H1 (cell line): ENCODE data around the gene PTK6. TPM values are rescaled to one million over a fixed set of nuclear protein-coding genes. Genes with fewer than 3 reads are reported as not detected.

ENCODE experiments used
- CTCF ChIA-PET: fragments of 300-600 bp; sonication (Branson Sonifier 250); formaldehyde crosslinking; loops from one replicate; lab custom pipeline; 2021; ENCODE audit not compliant: partially characterized antibody; lab: Charles Lee
- POLR2A ChIA-PET: fragments of 300-600 bp; sonication (Branson Sonifier 250); formaldehyde crosslinking; loops from one replicate; lab custom pipeline; 2021; ENCODE audit warnings: inconsistent platforms; ENCODE audit not compliant: partially characterized antibody; lab: Charles Lee
- DNase-seq, 2 experiments: peaks; one replicate each; pipeline versions ENCODE4 v3.0.0 to v3.0.0-alpha.2; 2010 to 2022; ENCODE audit warnings: low spot score in 2 of 2, low read depth in 1 of 2, mixed read lengths in 1 of 2
- FAIRE-seq: peaks from 2 replicates; lab custom pipeline; 2011; peaks lifted over from hg19 to GRCh38; lab: Jason Lieb, UNC
- H2AFZ ChIP-seq: 2 replicates; pipeline ENCODE4 v1.8.1; 2012; ENCODE audit warnings: low read length, inconsistent platforms
- H2AK5ac ChIP-seq: 2 replicates; pipeline ENCODE4 v1.6.1; 2013; ENCODE audit warnings: low read depth, low read length
- H2BK120ac ChIP-seq: replicated peaks from 2 replicates; pipeline ENCODE3; 2013; ENCODE audit warnings: low read depth, low read length, inconsistent platforms
- H2BK12ac ChIP-seq: 2 replicates; pipeline ENCODE4 v1.6.1; 2013; ENCODE audit warnings: low read depth, low read length
- H2BK15ac ChIP-seq: 2 replicates; pipeline ENCODE4 v1.6.1; 2013; ENCODE audit warnings: low read length
- H2BK20ac ChIP-seq: 2 replicates; pipeline ENCODE4 v1.6.1; 2013; ENCODE audit warnings: low read length
- H2BK5ac ChIP-seq: 2 replicates; pipeline ENCODE4 v1.6.1; 2013; ENCODE audit warnings: low read depth, low read length
- H3K14ac ChIP-seq: 2 replicates; pipeline ENCODE4 v1.6.1; 2013; ENCODE audit warnings: inconsistent platforms; ENCODE audit not compliant: insufficient read length
- H3K18ac ChIP-seq: 2 replicates; pipeline ENCODE4 v1.6.1; 2013; ENCODE audit warnings: low read length; ENCODE audit errors: extremely low read depth
- H3K23ac ChIP-seq: 2 replicates; pipeline ENCODE4 v1.6.1; 2013; ENCODE audit warnings: inconsistent platforms; ENCODE audit not compliant: insufficient read length
- H3K23me2 ChIP-seq: 2 replicates; pipeline ENCODE4 v1.6.1; 2013; ENCODE audit warnings: low read depth, low read length
- H3K27ac ChIP-seq: 2 replicates; pipeline ENCODE4 v1.6.1; 2011; ENCODE audit warnings: low read depth, low read length, inconsistent platforms
- H3K27me3 ChIP-seq, 4 experiments: replicated peaks in 1 of 4; 1 replicate in 1 of 4; 2 replicates in 3 of 4; pipeline versions ENCODE4 v1.6.1 to v1.8.1; 2011 to 2013; ENCODE audit warnings: low read length in 3 of 4, mild to moderate bottlenecking in 3 of 4, inconsistent platforms in 2 of 4, mixed read lengths in 2 of 4, moderate library complexity in 1 of 4; ENCODE audit not compliant: control insufficient read depth in 3 of 4, insufficient read depth in 3 of 4; ENCODE audit errors: extremely low read depth in 1 of 4
- H3K36me3 ChIP-seq, 4 experiments: 2 replicates each; pipeline versions ENCODE4 v1.6.1 to v1.8.1; 2011 to 2013; ENCODE audit warnings: mild to moderate bottlenecking in 4 of 4, low read length in 3 of 4, moderate library complexity in 2 of 4, control low read depth in 1 of 4, inconsistent platforms in 1 of 4; ENCODE audit not compliant: insufficient read depth in 4 of 4, control insufficient read depth in 2 of 4
- H3K4ac ChIP-seq: replicated peaks from 2 replicates; pipeline ENCODE3; 2013; ENCODE audit warnings: low read length, low read depth, mixed read lengths, inconsistent platforms; ENCODE audit not compliant: insufficient read length
- H3K4me1 ChIP-seq, 4 experiments: replicated peaks in 1 of 4; 1 replicate in 1 of 4; 2 replicates in 3 of 4; pipeline versions ENCODE4 v1.6.1 to v1.8.1; 2011 to 2013; ENCODE audit warnings: low read length in 3 of 4, inconsistent platforms in 2 of 4, mixed read lengths in 1 of 4; ENCODE audit not compliant: insufficient read depth in 4 of 4, control insufficient read depth in 3 of 4
- H3K4me2 ChIP-seq, 2 experiments: 2 replicates each; pipeline versions ENCODE4 v1.6.1 to v1.8.1; 2011 to 2013; ENCODE audit warnings: low read depth in 2 of 2, low read length in 2 of 2, control low read depth in 1 of 2, inconsistent platforms in 1 of 2, mild to moderate bottlenecking in 1 of 2; ENCODE audit not compliant: insufficient read depth in 1 of 2
- H3K4me3 ChIP-seq, 4 experiments: fragments of 200-600, 300-600 bp in 1 of 4; sonication (generic), shearing (Covaris generic), sonication (Bioruptor Twin) in 1 of 4; 2 replicates each; pipeline versions ENCODE4 v1.5.1 to v1.8.1; 2011 to 2016; ENCODE audit warnings: low read length in 4 of 4, low read depth in 3 of 4, control low read depth in 2 of 4, inconsistent platforms in 2 of 4, mild to moderate bottlenecking in 2 of 4, mixed read lengths in 1 of 4, moderate library complexity in 1 of 4; ENCODE audit not compliant: insufficient read depth in 2 of 4; ENCODE audit errors: extremely low read depth in 1 of 4
- H3K56ac ChIP-seq: replicated peaks from 2 replicates; pipeline ENCODE3; 2013; ENCODE audit warnings: low read depth, mild to moderate bottlenecking, mixed read lengths, low read length, inconsistent platforms; ENCODE audit not compliant: insufficient read length
- H3K79me1 ChIP-seq: 2 replicates; pipeline ENCODE4 v1.6.1; 2013; ENCODE audit warnings: low read depth, low read length, control low read depth
- H3K79me2 ChIP-seq, 2 experiments: 2 replicates each; pipeline versions ENCODE4 v1.6.1 to v1.8.1; 2012 to 2013; ENCODE audit warnings: low read length in 2 of 2, mild to moderate bottlenecking in 2 of 2, inconsistent platforms in 1 of 2; ENCODE audit not compliant: insufficient read depth in 2 of 2, control insufficient read depth in 1 of 2
- H3K9ac ChIP-seq, 4 experiments: replicated peaks in 1 of 4; 1 replicate in 1 of 4; 2 replicates in 3 of 4; pipeline versions ENCODE4 v1.6.1 to v1.8.1; 2011 to 2013; ENCODE audit warnings: low read depth in 3 of 4, low read length in 3 of 4, control low read depth in 2 of 4, mild to moderate bottlenecking in 2 of 4, moderate library complexity in 2 of 4, inconsistent platforms in 1 of 4; ENCODE audit errors: extremely low read depth in 1 of 4
- H3K9me3 ChIP-seq, 2 experiments: 2 replicates each; pipeline versions ENCODE4 v1.6.1 to v1.8.1; 2012 to 2013; ENCODE audit warnings: mild to moderate bottlenecking in 2 of 2, moderate library complexity in 2 of 2, control low read depth in 1 of 2, inconsistent platforms in 1 of 2, low read depth in 1 of 2, low read length in 1 of 2, mixed read lengths in 1 of 2; ENCODE audit not compliant: insufficient read depth in 2 of 2
- H4K20me1 ChIP-seq, 2 experiments: replicated peaks in 1 of 2; 2 replicates each; pipeline versions ENCODE3 to v1.8.1; 2011 to 2013; ENCODE audit warnings: inconsistent platforms in 2 of 2, low read length in 2 of 2, mild to moderate bottlenecking in 1 of 2; ENCODE audit not compliant: insufficient read depth in 2 of 2, control insufficient read depth in 1 of 2
- H4K5ac ChIP-seq: 2 replicates; pipeline ENCODE4 v1.6.1; 2013; ENCODE audit warnings: low read length, low read depth, mixed read lengths, inconsistent platforms; ENCODE audit not compliant: insufficient read length
- H4K8ac ChIP-seq: 2 replicates; pipeline ENCODE4 v1.8.0; 2013; ENCODE audit warnings: mild to moderate bottlenecking, moderate library complexity, low read length, inconsistent platforms; ENCODE audit not compliant: insufficient read depth; ENCODE audit errors: extremely low read depth
- H4K91ac ChIP-seq: replicated peaks from 2 replicates; pipeline ENCODE3; 2013; ENCODE audit warnings: low read length, mixed read lengths, inconsistent platforms; ENCODE audit not compliant: insufficient read length
- GABPA ChIP-seq: IDR thresholded peaks from 2 replicates; pipeline ENCODE4 v1.6.1; 2011; ENCODE audit warnings: mild to moderate bottlenecking, low read length, moderate library complexity, borderline replicate concordance; ENCODE audit not compliant: insufficient read depth
- KDM4A ChIP-seq: IDR thresholded peaks from one replicate; pipeline ENCODE4 v1.7.1; 2012; ENCODE audit warnings: low read depth, mild to moderate bottlenecking, moderate library complexity, low read length, inconsistent platforms; ENCODE audit not compliant: severe bottlenecking
- NRF1 ChIP-seq: IDR thresholded peaks from 2 replicates; pipeline ENCODE4 v1.6.1; 2011; ENCODE audit warnings: mild to moderate bottlenecking, low read depth, low read length, improper control_type of control experiment
- SUZ12 ChIP-seq: fragments of 200-600 bp; sonication (generic); IDR thresholded peaks from 2 replicates; pipeline ENCODE4 v1.6.1; 2012; ENCODE audit warnings: mild to moderate bottlenecking, inconsistent platforms, low read length, moderate library complexity, mixed read lengths
- WGBS, 2 experiments: shearing (Covaris generic) in 1 of 2; methylation state at CpG; one replicate each; pipeline versions ENCODE4 v1.1.6 to v1.1.7; 2013 to 2015; ENCODE audit warnings: low lambda C conversion rate in 2 of 2, mixed read lengths in 2 of 2, inconsistent platforms in 1 of 2, low coverage in 1 of 2, missing lambda C conversion rate in 1 of 2; ENCODE audit not compliant: insufficient replicate concordance in 2 of 2, insufficient coverage in 1 of 2, insufficient read length in 1 of 2; ENCODE audit errors: extremely low coverage in 1 of 2, missing lambda C conversion rate in 1 of 2; 5-methylcytosine and 5-hydroxymethylcytosine counted together
- polyA plus RNA-seq, 7 experiments: library from polyadenylated mRNA; depleted of rRNA in 3 of 7; stranded (reverse) in 5 of 7; unstranded in 2 of 7; fragments of >200 nt in 5 of 7; fragments of 200-250 nt in 2 of 7; gene quantifications; 1 replicate in 5 of 7; 2 replicates in 1 of 7; 4 replicates in 1 of 7; pipeline versions ENCODE4 v1.2.1 to v1.2.3, GENCODE V29; 2011 to 2013; ENCODE audit warnings: missing spikeins in 2 of 7, mixed read lengths in 2 of 7
- total RNA-seq: library from RNA; stranded (reverse); fragmentation: NEBNext Ultra II Directional; extraction: Animal tissue kit (Norgen Biotek cat#: 25700); gene quantifications from 2 replicates; pipeline ENCODE4 v1.2.1, GENCODE V29; 2021

The PTK6 gene
- total and polyA plus RNA-seq, 2 of the 8 experiments (the other 6 are each of a cell fraction or from before 2014, with no cell fraction given) = 0.12 to 0.19 TPM

GRCh38 chr20:63487781-63488241, 49.4 kb downstream of the PTK6 start:
- Histone ChIP-seq H3K9me3 (peaks cover 4% of the 10 kb centered on the region in 2 experiments; a peak in 1 of 4 replicates), H3K56ac (no peak overlapping the region), H3K79me2 (no peaks in the 10 kb centered on the region), H2AK5ac (no peak overlapping the region), H3K36me3 (peaks cover 0 to 5% (median 1%) of the 10 kb centered on the region in 4 experiments; a peak in 5 of 8 replicates), H4K5ac (no peak overlapping the region), H3K14ac (no peak overlapping the region), H3K27me3 (peaks cover 0 to 21% (median 15%) of the 10 kb centered on the region in 4 experiments; a peak in 6 of 7 replicates), H3K4me1 (peaks cover 0 to 17% (median 6%) of the 10 kb centered on the region in 4 experiments; a peak in 5 of 7 replicates), H4K8ac (peak overlapping the region; percentile 51; the same call in 1 of the 2 replicates), H3K9ac (no peak overlapping the region), H3K23ac (no peak overlapping the region), H2BK20ac (no peak overlapping the region; the same call in 1 of the 2 replicates), H4K20me1 (peaks cover 0 to 7% of the 10 kb centered on the region in 2 experiments), H3K4ac (no peak overlapping the region), H3K4me2 (peak overlapping the region; percentile 63 to 65), H3K27ac (no peak overlapping the region), H2BK5ac (no peak overlapping the region), H2AFZ (no peak overlapping the region), H3K23me2 (peaks cover 16% of the 10 kb centered on the region; the same call in 1 of the 2 replicates), H2BK15ac (no peak overlapping the region), H4K91ac (peak overlapping the region; percentile 25), H2BK12ac (no peak overlapping the region), H3K79me1 (no peaks in the 10 kb centered on the region), H3K18ac (no peak overlapping the region; the same call in 1 of the 2 replicates), H3K4me3 (peak overlapping the region in 2 of 4 experiments; percentile 14 to 51; a peak in 3 of 8 replicates), H2BK120ac (no peak overlapping the region)
- POLR2A ChIA-PET = interaction anchor here (0.7 to 1.5 kb wide), 4 partner anchors 8 to 46 kb away, joined by 3 to 8 read pairs (median 4); no protein-coding TSS in a partner anchor
- CTCF ChIA-PET = interaction anchor here (1.3 to 1.4 kb wide), 2 partner anchors 8 to 11 kb away, joined by 3 to 6 read pairs; no protein-coding TSS in a partner anchor
- 44% methylated on average over 21 of the region's 40 CpGs; no CpG with 5 or more reads in 1 of the 2 experiments for WGBS, 2 experiments
- TF ChIP-seq GABPA (0 out of 2 replicates have a peak, but pooled peaks have one; percentile 9), NRF1 (no peak), SUZ12 (peak; percentile 40; the same call in 1 of the 2 replicates), KDM4A (peak; percentile 13)
- FAIRE-seq (no peak), DNase-seq (peak in 1 of 2 experiments; percentile 54)
